ENCODE measurements around the gene INPP5E.
A peak's percentile ranks its signal among the peaks of the same experiment; 100 is the strongest.

INPP5E gene

GRCh38 chr9:136439481-136440408 is at the start of gene INPP5E:
Gene INPP5E, minus strand, starts transcription at chr9:136439845. Its CDS starts 426 bp downstream, at chr9:136439419.
- TF ChIP-seq POLR2A (IDR thresholded peaks at IDR 0.05; ENCODE audit: low read length) (peak; percentile 28), GATA1 (IDR thresholded peaks at IDR 0.05; ENCODE audit: low read depth, low read length) (no peak)
- DNase-seq, result peak; percentile 86 to 92

GRCh38 chr9:136488247-136489214 is 48.9 kb upstream of the INPP5E start:
- DNase-seq, result peak; percentile 39 to 75
- TF ChIP-seq POLR2A (IDR thresholded peaks at IDR 0.05; ENCODE audit: low read length), result no peak
- no peak for TF ChIP-seq GATA1 (IDR thresholded peaks at IDR 0.05; ENCODE audit: low read depth, low read length)

GRCh38 chr9:136487672-136488071 is 48.0 kb upstream of the INPP5E start:
- no peak for DNase-seq
- no peak for TF ChIP-seq POLR2A (IDR thresholded peaks at IDR 0.05; ENCODE audit: low read length)
- no peak for TF ChIP-seq GATA1 (IDR thresholded peaks at IDR 0.05; ENCODE audit: low read depth, low read length)

DNA sequence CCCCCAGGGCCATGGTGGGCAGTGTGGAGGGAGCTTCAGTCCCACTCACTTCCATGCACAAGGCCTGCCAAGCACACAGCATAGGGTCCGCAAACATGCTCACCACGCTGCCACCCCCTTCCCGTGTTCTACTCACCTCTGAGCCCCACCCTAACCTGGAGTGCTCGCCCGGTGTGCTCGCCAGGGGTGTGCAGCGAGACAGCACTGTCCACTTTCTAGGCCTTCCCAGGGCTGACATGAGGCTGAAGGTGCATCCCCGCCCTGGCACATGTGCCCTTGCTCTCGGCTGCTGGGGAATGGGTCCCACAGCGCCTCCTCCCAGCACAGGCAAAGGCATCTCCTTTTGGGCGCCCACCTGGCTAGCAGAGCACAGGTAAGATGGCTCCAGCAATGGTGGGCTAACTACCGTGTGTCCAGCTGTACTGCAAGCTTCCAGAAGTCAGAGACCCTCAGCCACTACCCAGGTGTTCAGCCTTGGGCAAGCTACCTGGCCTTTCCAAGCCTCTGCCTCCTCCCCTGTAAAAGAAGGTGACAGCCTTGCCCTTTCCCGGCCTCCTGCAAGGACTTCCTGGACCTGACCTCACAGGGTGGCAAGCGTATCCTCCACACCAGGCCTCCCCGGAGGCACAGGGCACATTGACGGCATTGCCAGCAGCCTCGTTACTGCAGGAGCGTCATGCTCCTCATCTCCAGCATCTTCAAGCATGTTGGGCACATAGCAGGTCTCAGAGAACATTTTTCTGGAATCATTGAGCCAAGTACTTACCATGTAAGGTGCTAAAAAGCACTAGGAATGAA is 47.4 kb upstream of the INPP5E start:
- DNase-seq, result no peak
- TF ChIP-seq POLR2A (IDR thresholded peaks at IDR 0.05; ENCODE audit: low read length), result no peak
- TF ChIP-seq GATA1 (IDR thresholded peaks at IDR 0.05; ENCODE audit: low read depth, low read length), result no peak

DNA sequence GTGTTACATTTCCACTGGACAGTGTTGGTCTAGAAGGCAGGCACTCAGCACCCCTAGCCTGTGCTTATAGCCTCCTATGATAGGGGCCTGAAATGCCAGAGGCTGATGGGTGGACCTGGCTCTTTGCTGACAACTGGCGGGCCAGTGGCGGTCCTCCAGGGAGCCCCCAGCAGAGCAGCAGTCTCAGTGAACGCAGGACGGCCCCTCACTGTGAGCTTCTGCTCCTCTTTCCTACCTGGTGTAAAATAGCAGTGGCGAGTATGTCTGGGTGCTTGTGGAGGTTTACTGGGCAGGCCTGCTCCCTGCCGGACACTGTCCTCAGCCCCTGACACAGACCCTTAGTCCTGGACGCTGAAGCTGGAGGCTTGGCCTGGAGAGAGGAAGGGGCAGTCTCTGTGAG is 46.5 kb upstream of the INPP5E start:
- TF ChIP-seq POLR2A (IDR thresholded peaks at IDR 0.05; ENCODE audit: low read length) (no peak), GATA1 (IDR thresholded peaks at IDR 0.05; ENCODE audit: low read depth, low read length) (no peak)
- DNase-seq, result no peak

DNA sequence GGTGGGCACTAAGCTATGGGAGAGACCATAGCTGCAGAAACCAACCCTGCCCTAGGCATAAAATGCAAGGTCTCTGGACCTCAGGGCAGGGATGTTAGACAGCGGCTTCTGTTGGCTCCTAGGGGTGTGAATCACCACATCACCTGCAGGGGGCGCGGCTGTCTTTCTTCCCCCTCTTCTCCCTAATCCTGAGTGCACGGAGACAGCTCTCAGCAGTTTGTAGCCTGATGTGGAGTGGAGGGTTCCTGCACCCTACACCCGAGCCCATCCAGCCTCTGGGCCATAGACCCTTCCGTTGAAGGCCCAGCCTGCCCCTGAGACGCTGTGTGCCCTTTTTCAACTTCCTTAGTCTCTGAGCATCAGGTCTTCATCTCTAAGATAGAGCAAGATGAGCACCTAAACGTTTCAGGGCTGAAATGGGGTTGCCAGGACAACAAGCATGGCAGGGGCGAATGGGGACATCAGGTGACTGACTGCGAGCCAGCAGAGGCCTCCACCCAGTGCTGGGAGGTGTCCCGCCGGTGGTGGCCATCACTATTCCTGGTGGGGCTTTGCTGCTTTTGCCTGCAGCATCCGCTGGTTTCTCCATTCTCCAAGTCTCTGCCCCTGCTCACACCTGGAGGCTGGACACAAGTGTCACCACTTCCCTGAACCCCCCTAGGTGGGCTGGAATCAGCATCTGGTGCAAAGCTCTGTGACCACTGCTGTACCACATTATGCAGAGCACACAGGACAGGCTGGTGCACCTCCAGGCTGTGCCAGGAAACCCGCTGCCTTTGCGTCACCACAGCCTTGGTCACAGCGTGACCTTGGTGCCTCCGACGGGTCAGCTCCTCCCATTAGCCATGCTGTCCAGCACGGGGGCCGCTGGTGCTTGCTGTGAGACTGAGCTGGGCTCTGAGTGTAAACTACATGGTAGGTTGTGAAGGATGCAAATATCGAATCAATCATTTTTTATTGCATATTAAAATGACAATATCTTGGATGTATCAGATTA is 45.7 kb upstream of the INPP5E start:
- peak; percentile 80 to 89 for DNase-seq
- TF ChIP-seq POLR2A (IDR thresholded peaks at IDR 0.05; ENCODE audit: low read length), result no peak
- no peak for TF ChIP-seq GATA1 (IDR thresholded peaks at IDR 0.05; ENCODE audit: low read depth, low read length)

DNA sequence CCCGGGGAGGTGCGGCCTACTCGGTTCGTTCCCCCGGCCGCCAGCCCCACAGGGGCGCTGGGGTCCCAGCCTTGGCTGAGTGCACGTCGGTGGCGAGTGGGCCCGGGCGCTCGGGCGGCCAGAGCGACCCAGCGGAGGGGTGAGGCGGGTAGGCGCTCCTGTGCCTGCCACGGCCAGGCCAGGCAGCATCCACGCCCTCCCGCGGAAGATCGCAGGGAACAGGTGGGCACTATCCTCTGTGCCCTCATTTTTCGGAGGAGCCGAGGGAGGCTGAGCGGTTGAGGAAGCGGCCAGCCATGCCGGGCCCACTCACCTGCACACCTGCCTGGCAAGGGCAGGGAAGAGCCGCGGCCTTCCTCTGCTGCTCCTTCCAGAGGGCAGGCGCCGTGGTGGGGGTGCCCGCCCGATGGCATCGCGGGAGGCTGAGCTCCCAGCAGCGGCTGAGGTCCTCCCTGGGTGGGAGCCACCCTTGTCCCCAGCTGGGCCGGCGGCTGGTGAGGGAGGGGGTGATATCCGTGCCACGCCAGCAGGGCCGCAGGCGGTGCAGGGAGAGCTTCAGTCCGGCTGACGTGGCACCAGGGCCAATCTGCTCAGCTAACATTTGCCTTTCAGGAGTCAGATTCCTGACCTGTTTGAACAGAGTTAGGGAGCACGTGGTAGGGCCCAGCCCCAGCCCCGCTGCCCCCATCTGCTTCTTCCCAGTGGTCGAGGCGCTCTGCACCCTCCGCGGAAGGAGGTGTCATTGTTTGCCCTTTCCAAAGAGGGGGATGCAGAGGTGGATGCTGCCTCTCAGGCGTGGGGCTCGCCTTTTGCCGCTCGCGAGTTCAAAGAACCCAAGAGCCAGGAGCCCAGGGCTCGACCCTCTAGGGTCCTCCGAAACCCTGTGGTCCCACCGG is 44.8 kb upstream of the INPP5E start:
- TF ChIP-seq POLR2A (IDR thresholded peaks at IDR 0.05; ENCODE audit: low read length), result no peak
- TF ChIP-seq GATA1 (IDR thresholded peaks at IDR 0.05; ENCODE audit: low read depth, low read length), result no peak
- DNase-seq, result peak in 1 of 2 experiments; percentile 40

- peak; percentile 93 to 97 for DNase-seq
- peak; percentile 74 for TF ChIP-seq POLR2A (IDR thresholded peaks at IDR 0.05; ENCODE audit: low read length)
- no peak for TF ChIP-seq GATA1 (IDR thresholded peaks at IDR 0.05; ENCODE audit: low read depth, low read length)
Observed at GRCh38 chr9:136483589-136484152, 44.0 kb upstream of the INPP5E start.

DNA sequence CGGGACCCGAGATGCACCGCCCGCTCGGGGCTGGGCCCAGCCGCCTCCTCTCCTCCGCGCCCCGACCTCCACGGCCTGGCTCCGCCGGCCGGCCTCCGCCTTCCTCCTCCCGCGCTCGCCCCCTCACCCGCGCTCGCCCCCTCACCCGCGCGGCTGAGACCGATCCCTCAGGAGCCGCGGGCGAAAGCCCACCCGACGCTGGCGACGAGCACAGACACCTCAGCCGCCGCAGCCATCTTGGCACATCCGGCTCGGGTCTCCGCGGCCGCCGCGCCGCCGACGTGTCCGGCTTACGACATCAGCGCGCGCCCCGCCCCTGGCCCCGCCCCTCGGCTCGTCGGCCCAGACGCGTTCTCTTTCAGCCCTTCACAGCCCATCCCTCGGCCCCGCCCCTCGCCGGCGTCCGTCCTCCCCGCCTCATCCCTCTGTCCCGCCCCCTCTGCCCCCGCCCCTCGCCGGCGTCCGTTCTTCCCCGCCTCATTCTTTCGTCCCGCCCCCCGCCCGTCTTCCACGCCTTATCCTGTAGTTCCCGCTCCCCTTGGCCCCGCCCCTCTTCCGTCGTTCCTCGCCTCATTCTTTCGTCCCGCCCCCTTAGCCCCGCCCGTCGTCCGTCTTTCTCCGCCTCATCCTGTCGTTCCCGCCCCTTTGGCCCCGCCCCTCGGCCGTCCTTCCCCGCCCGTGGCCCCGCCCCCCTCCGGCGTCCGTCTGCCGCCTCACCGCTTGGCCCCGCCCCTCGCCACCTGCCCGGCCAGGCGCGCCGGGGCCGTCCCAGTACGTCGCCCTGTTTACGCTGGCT is 43.3 kb upstream of the INPP5E start, which contains the start of gene SEC16A:
SEC16A (minus strand) TSS at position 248 of the 796 bp plus-strand sequence. CDS start 5,425 bp downstream, outside the sequence.
- DNase-seq, result peak; percentile 99 to 100
- TF ChIP-seq POLR2A (IDR thresholded peaks at IDR 0.05; ENCODE audit: low read length), result no peak
- no peak for TF ChIP-seq GATA1 (IDR thresholded peaks at IDR 0.05; ENCODE audit: low read depth, low read length)

Data from erythroblast (primary cell).